Psoas muscle (tissue), 8 donors: Measurements from ENCODE around the gene ELL. TPM values are rescaled to one million over a fixed set of nuclear protein-coding genes. Genes with fewer than 3 reads are reported as not detected.

Experiments
- ATAC-seq, 4 donors: fragments of 200-7000 bp; cut with Tn5 transposase; one replicate each; pipeline ENCODE4 v1.9.1; 2020; ENCODE audit warnings: moderate library complexity in 3 of 4, mild to moderate bottlenecking in 2 of 4
- DNase-seq, 2 donors: peaks; one replicate each; pipeline ENCODE4 v3.0.0-alpha.2; 2020
- H3K27ac ChIP-seq: fragments of 200-600 bp; one replicate; pipeline ENCODE4 v1.8.0; 2022
- H3K27me3 ChIP-seq, 3 donors: fragments of 200-600 bp in 1 of 3; one replicate each; pipeline versions ENCODE4 v1.6.1 to v1.8.0; 2013 to 2022; ENCODE audit warnings: low read length in 2 of 3, mild to moderate bottlenecking in 2 of 3, moderate library complexity in 1 of 3; ENCODE audit not compliant: insufficient read depth in 3 of 3
- H3K36me3 ChIP-seq, 2 donors: fragments of 200-600 bp in 1 of 2; one replicate each; pipeline versions ENCODE4 v1.6.1 to v1.8.0; 2013 to 2022; ENCODE audit warnings: low read depth in 1 of 2, mild to moderate bottlenecking in 1 of 2, moderate library complexity in 1 of 2; ENCODE audit not compliant: insufficient read depth in 1 of 2
- H3K4me1 ChIP-seq: fragments of 200-600 bp; one replicate; pipeline ENCODE4 v1.8.0; 2022
- H3K4me3 ChIP-seq: fragments of 200-600 bp; one replicate; pipeline ENCODE4 v1.8.0; 2022; ENCODE audit warnings: mild to moderate bottlenecking
- H3K9me3 ChIP-seq: fragments of 200-600 bp; one replicate; pipeline ENCODE4 v1.8.0; 2022
- CTCF ChIP-seq: fragments of 200-600 bp; IDR thresholded peaks from one replicate; pipeline ENCODE4 v1.8.0; 2022; ENCODE audit warnings: antibody characterized with exemption
- WGBS, 3 donors: extraction: QIAGEN DNeasy Blood & Tissue Kit; methylation state at CpG; one replicate each; pipeline versions ENCODE4 v1.1.6 to v1.1.7; 2013; 5-methylcytosine and 5-hydroxymethylcytosine counted together
- intact Hi-C, 2 donors: fragments of 100-400 bp; cut with DNase I; formaldehyde crosslinking; loops; one replicate each; pipeline versions ENCODE4 v1.11.0 to v1.14.2; 2022
- polyA plus RNA-seq, 3 donors: library from polyadenylated mRNA; stranded (reverse); fragments of 200-250 nt; gene quantifications; one replicate each; pipeline ENCODE4 v1.2.3, GENCODE V29; 2013
- total RNA-seq, 4 donors: library from RNA; stranded (reverse); fragmentation: NEBNext Ultra II Directional in 2 of 4; extraction: Animal tissue kit (Norgen Biotek cat#: 25700) in 2 of 4; gene quantifications; one replicate each; pipeline versions ENCODE4 v1.2.1 to v1.2.4, GENCODE V29; 2021 to 2023
- donor health status: healthy with polysubstance abuse.
- donor health status: DM: no; HTN: no; CAD: no; lungs with moderate emphysema.
- donor health status: Bipolar disorder and iron deficiency.
- donor health status: healthy.
- donor health status: DM: yes; HTN: yes; CAD: no.
- donor health status: DM: no; HTN: no; CAD: no.
- donor health status: DM: no; HTN: no; CAD: no.
- donor health status: DM: yes; HTN: yes; CAD: no.

ELL gene
- total and polyA plus RNA-seq, 7 donors, result 7.5 to 40.2 (median 17.5) TPM

GRCh38 chr19:18443831-18444230 lies 78.0 kb downstream of the ELL start:
- 63 to 73% (median 67%) methylated on average over 11 of the region's 11 CpGs for WGBS, 3 donors
- no peaks in the 10 kb centered on the region for H3K4me1 ChIP-seq
- DNase-seq (no peak), ATAC-seq (no peak)
- H3K4me3 ChIP-seq, result no peak overlapping the region
- no peak for TF ChIP-seq CTCF
- H3K36me3 ChIP-seq, result peaks cover 7 to 61% of the 10 kb centered on the region in 2 donors
- H3K27ac ChIP-seq, result no peak overlapping the region
- peaks cover 0 to 8% (median 5%) of the 10 kb centered on the region in 3 donors for H3K27me3 ChIP-seq
- no peaks in the 10 kb centered on the region for H3K9me3 ChIP-seq
- intact Hi-C loops, result no loop called here

- TF ChIP-seq CTCF, result no peak
- ATAC-seq, result no peak
- peaks cover 0 to 8% (median 6%) of the 10 kb centered on the region in 3 donors for H3K27me3 ChIP-seq
- H3K4me3 ChIP-seq, result no peak overlapping the region
- H3K9me3 ChIP-seq, result no peaks in the 10 kb centered on the region
- intact Hi-C loops, result no loop called here
- H3K27ac ChIP-seq, result no peak overlapping the region
- no peak for DNase-seq
- peaks cover 7 to 57% of the 10 kb centered on the region in 2 donors for H3K36me3 ChIP-seq
- H3K4me1 ChIP-seq, result peaks cover 3% of the 10 kb centered on the region
- 93 to 97% (median 96%) methylated on average over 6 of the region's 6 CpGs for WGBS, 3 donors
These were observed 78.5 kb downstream of the ELL start for GRCh38 chr19:18443406-18443805.

- peaks cover 7 to 52% of the 10 kb centered on the region in 2 donors for H3K36me3 ChIP-seq
- no peak for TF ChIP-seq CTCF
These were observed 78.9 kb downstream of the ELL start for GRCh38 chr19:18442941-18443340.

DNA sequence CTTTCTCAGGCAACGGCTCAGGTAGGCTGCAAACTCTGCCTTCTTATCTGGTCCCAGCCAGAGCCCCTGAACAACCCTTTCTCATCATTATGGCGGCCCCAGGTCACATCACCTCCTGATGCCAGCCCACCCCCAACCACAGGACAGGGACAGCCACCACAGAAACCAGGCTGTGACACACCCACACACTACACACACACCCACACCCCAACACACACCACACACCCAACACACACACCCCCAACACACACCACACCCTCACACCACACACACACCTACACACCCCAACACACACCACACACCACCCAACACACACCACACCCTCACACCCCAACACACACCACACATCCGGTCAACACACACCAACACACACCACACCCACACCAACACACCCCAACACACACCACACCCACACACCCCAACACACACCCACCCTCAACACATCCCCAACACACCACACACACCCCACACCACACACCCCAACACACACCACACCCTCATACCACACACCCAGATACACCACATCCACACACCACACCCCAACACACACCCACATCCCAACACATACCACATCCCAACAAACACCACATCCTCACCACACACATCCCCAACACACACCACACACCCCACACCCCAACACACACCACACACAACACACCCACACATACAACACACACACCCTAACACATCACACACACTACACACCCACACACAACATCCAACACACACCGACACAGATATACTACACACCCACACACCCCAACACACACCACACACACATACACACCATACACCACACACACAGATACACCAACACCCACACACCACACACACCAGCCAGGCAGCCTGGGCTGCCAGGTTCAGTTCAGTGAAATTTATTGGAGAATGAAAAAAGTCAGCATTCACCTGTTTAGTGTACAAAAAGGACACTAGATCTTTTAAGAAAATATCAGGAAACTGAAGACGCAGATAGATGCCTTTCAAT lies 79.8 kb downstream of the ELL start:
- no peak overlapping the region for H3K4me3 ChIP-seq
- H3K36me3 ChIP-seq, result peaks cover 7 to 44% of the 10 kb centered on the region in 2 donors
- WGBS, 3 donors, result 86 to 91% (median 91%) methylated on average over 5 of the region's 5 CpGs
- TF ChIP-seq CTCF, result no peak
- H3K27me3 ChIP-seq, result peaks cover 0 to 8% (median 6%) of the 10 kb centered on the region in 3 donors
- ATAC-seq (no peak), DNase-seq (no peak)
- intact Hi-C loops, result no loop called here
- H3K27ac ChIP-seq, result no peak overlapping the region
- H3K4me1 ChIP-seq, result peaks cover 12% of the 10 kb centered on the region
- H3K9me3 ChIP-seq, result no peaks in the 10 kb centered on the region

More at GRCh38 chr19:18442941-18443340, 78.9 kb downstream of the ELL start:
- ATAC-seq (no peak), DNase-seq (no peak)
- H3K9me3 ChIP-seq, result no peaks in the 10 kb centered on the region
- 78 to 86% (median 82%) methylated on average over 12 of the region's 12 CpGs for WGBS, 3 donors
- H3K27ac ChIP-seq, result no peak overlapping the region
- no peak overlapping the region for H3K4me3 ChIP-seq
- H3K27me3 ChIP-seq, result peaks cover 0 to 8% (median 6%) of the 10 kb centered on the region in 3 donors
- peaks cover 7% of the 10 kb centered on the region for H3K4me1 ChIP-seq
- intact Hi-C loops, result no loop called here
